Spleen (tissue), 7 donors: ENCODE results near the gene SUN2.

Source experiments
- CTCF ChIP-seq, 11 experiments: fragments of 200-600 bp in 7 of 11; fragments of 450-650 bp in 4 of 11; sonication (generic) in 4 of 11; IDR thresholded peaks in 8 of 11; conservative IDR thresholded peaks in 3 of 11; 1 replicate in 7 of 11; 2 replicates in 4 of 11; pipeline versions ENCODE4 v1.4.0 to v1.8.0; 2016 to 2021; ENCODE audit warnings: antibody characterized with exemption in 11 of 11, inconsistent platforms in 4 of 11, mild to moderate bottlenecking in 1 of 11
- POLR2A ChIP-seq, 3 donors: fragments of 450-650 bp; IDR thresholded peaks; one replicate each; pipeline ENCODE4 v1.5.1; 2017; ENCODE audit warnings: antibody characterized with exemption in 3 of 3, mild to moderate bottlenecking in 1 of 3
- POLR2AphosphoS5 ChIP-seq, 3 donors: sonication (generic); formaldehyde crosslinking; IDR thresholded peaks; one replicate each; pipeline ENCODE4 v1.5.1; 2017; ENCODE audit warnings: antibody characterized with exemption in 3 of 3
- donor health status: DM: no; HTN: no; CAD: no; lungs with moderate emphysema.
- donor health status: DM: no; HTN: no; CAD: no.
- donor health status: DM: no; HTN: no; CAD: no.

- TF ChIP-seq CTCF (IDR thresholded peaks at IDR 0.05 in 8 of 11, conservative IDR thresholded peaks at IDR 0.05 in 3 of 11) (no peak), POLR2A (IDR thresholded peaks at IDR 0.05) (no peak), POLR2AphosphoS5 (IDR thresholded peaks at IDR 0.05) (no peak)
Measured at GRCh38 chr22:38783095-38783615, 27.4 kb upstream of the SUN2 start.
